HEK293T (cell line): ENCODE measurements around the gene CFP.

Experiments
- CTCF ChIA-PET: fragments of 350-600 bp; formaldehyde crosslinking; extraction: SDS; loops from one replicate; lab custom pipeline; 2021; ENCODE audit warnings: antibody characterized with exemption, inconsistent platforms; lab: Yijun Ruan, JAX
- POLR2A ChIA-PET: fragments of 350-600 bp; formaldehyde crosslinking; extraction: SDS; loops from one replicate; lab custom pipeline; 2020; ENCODE audit warnings: antibody characterized with exemption, inconsistent platforms; lab: Yijun Ruan, JAX
- DNase-seq: peaks from one replicate; pipeline ENCODE4 v3.0.0; 2012; ENCODE audit warnings: mixed read lengths; ENCODE audit errors: extremely low spot score
- ARNT ChIP-seq: fragments of 450-650 bp; IDR thresholded peaks from 2 replicates; pipeline ENCODE4 v1.6.1; 2017; ENCODE audit warnings: mild to moderate bottlenecking
- BHLHE40 ChIP-seq: fragments of 450-650 bp; IDR thresholded peaks from 2 replicates; pipeline ENCODE4 v1.6.1; 2016; ENCODE audit warnings: mild to moderate bottlenecking, moderate library complexity, borderline replicate concordance
- CTBP1 ChIP-seq: fragments of 450-650 bp; IDR thresholded peaks from 2 replicates; pipeline ENCODE4 v1.6.1; 2016; ENCODE audit warnings: borderline replicate concordance
- FOXA1 ChIP-seq: fragments of 450-650 bp; IDR thresholded peaks from 2 replicates; pipeline ENCODE4 v1.6.1; 2016; ENCODE audit warnings: mild to moderate bottlenecking
- HDGF ChIP-seq: fragments of 450-650 bp; IDR thresholded peaks from 2 replicates; pipeline ENCODE4 v1.6.1; 2017; ENCODE audit warnings: antibody characterized with exemption, borderline replicate concordance
- SUZ12 ChIP-seq: fragments of 450-650 bp; IDR thresholded peaks from 2 replicates; pipeline ENCODE4 v1.6.1; 2016; ENCODE audit warnings: mild to moderate bottlenecking
- ZNF384 ChIP-seq: fragments of 450-650 bp; IDR thresholded peaks from 2 replicates; pipeline ENCODE4 v1.6.1; 2016
- TF ChIP-seq, protein P1 (sequence below): fragments of 450-650 bp; IDR thresholded peaks from 2 replicates; pipeline ENCODE4 v1.6.1; 2016

The CFP gene

DNA sequence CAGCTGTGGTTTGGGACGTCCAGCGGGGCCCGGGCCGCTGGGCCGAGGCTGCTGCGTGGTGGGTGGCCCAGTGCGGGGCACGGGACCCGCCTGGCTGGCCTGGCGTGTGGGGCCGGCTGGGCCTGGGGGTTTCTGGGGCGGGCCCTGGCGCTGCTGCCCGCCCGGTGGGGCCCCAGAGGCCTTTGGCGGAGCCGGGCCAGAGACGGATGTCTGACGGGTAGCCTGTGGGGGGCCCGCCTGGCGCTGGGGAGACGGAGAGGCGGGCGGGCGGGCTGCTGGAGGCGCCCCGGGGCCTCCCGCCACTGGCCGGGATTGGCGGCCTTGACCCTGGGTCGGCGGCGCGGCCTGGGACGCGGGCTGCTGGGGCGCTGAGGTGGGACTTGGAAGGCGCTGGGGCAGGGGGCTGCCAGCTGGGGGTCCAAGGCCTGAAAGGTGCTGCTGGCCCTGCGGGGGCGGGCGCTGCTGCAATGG lies 55.6 kb downstream of the CFP start:
- DNase-seq = no peak
- POLR2A ChIA-PET = interaction anchor here (1.1 kb wide), 1 partner anchor 8 kb away, joined by 5 read pairs; the partner anchor contains the start of gene TIMP1
- CTCF ChIA-PET = no interaction called here
- no peak for TF ChIP-seq ARNT
- TF ChIP-seq CTBP1 = no peak
- no peak for TF ChIP-seq FOXA1
- TF ChIP-seq HDGF = no peak

DNA sequence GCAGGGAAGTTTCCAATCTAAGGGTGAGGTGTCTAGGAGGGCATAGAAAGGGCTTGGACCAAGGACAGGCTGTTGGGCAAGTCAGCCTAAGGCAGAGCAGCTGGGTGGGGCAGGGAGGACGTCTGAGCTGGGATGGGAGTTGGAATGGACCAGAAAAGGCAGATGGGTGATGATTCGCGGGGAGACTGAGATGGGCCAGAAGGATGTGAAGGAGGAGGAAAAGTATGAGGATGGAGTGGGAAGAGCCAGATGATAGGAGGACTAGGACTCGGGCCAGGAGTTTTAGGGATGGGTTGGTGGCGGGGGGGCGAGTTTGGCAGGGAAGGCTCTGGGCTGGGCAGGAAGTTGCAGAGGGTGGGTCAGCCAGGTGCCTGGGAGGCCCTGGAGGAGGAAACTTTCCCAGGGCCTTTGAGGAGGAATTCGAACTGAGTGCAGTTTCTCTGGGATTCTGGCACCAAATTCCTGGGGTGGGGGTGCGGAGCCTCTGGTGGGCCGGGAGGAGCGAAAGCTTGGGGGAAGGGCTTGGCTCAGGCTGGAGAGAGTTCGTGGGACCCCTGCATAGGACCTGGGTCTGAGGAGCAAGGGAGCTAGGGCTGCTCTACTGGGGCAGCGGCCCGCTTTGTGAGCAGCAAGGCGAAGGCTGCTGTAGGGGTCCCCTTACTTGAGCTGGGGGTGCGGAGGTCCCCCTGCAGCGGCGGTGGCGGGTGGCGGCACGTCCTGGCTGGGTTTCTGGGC lies 56.2 kb downstream of the CFP start:
- ChIA-PET POLR2A (interaction anchor here (1.1 kb wide), 1 partner anchor 8 kb away, joined by 5 read pairs; the partner anchor contains the start of gene TIMP1), CTCF (no interaction called here)
- TF ChIP-seq FOXA1 (no peak), ZNF384 (no peak), SUZ12 (no peak), ARNT (no peak), BHLHE40 (no peak)
- TF ChIP-seq, protein P1, sequence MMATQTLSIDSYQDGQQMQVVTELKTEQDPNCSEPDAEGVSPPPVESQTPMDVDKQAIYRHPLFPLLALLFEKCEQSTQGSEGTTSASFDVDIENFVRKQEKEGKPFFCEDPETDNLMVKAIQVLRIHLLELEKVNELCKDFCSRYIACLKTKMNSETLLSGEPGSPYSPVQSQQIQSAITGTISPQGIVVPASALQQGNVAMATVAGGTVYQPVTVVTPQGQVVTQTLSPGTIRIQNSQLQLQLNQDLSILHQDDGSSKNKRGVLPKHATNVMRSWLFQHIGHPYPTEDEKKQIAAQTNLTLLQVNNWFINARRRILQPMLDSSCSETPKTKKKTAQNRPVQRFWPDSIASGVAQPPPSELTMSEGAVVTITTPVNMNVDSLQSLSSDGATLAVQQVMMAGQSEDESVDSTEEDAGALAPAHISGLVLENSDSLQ = no peak
- DNase-seq = no peak
